Smooth muscle cell of the umbilical artery (primary cell): ENCODE results near the gene RAB3GAP1. TPM values are rescaled to one million over a fixed set of nuclear protein-coding genes. Genes with fewer than 3 reads are reported as not detected.

Experiments
- total RNA-seq: library from RNA; depleted of rRNA; stranded (reverse); fragments of >200 nt; gene quantifications from 2 replicates; pipeline ENCODE4 v1.2.3, GENCODE V29; 2014

RAB3GAP1 gene
- total RNA-seq = 107 and 121 TPM in 2 replicates

GRCh38 chr2:135052042-135052876 lies at the start of gene RAB3GAP1:
Gene RAB3GAP1, plus strand, starts transcription at chr2:135052292. Its CDS starts 16 bp downstream, at chr2:135052308.

GRCh38 chr2:135047300-135047699 lies 4.8 kb upstream of the RAB3GAP1 start, which contains the start of gene MAP3K19:
Gene MAP3K19, minus strand, starts transcription at chr2:135047447. Its CDS starts 22,800 bp downstream, at chr2:135024647.

Other genes starting within 250 kb of the RAB3GAP1 start
- not detected in 2 replicates for gene ACMSD, start 213.7 kb upstream of the RAB3GAP1 start, total RNA-seq
- gene CCNT2, start 133.5 kb upstream of the RAB3GAP1 start, total RNA-seq = 24.9 and 30.7 TPM in 2 replicates
- not detected in 2 replicates for gene MAP3K19, start 4.8 kb upstream of the RAB3GAP1 start, total RNA-seq